Activated CD4-positive, CD25-positive, alpha-beta regulatory T cell treated with anti-CD3 and anti-CD28 coated beads, Interleukin-2, amount 50 U/mL, for 72 hours (primary cell): ENCODE results near the gene CNTNAP3B.
"Not testable (repeated sequence)": the region's sequence is repeated elsewhere in the genome, so short reads cannot be mapped to it uniquely, and the experiment has no call there.

ENCODE experiments used
- DNase-seq: peaks from one replicate; pipeline ENCODE4 v3.0.0; 2021

The CNTNAP3B gene

GRCh38 chr9:41974906-41975305, 154.3 kb downstream of the CNTNAP3B start:
- DNase-seq, result not testable (repeated sequence)

- not testable (repeated sequence) for DNase-seq
Observed at GRCh38 chr9:41953007-41953406, 176.2 kb downstream of the CNTNAP3B start.

- not testable (repeated sequence) for DNase-seq
Observed at GRCh38 chr9:41941738-41942137, 187.5 kb downstream of the CNTNAP3B start.

GRCh38 chr9:41938143-41938542, 191.1 kb downstream of the CNTNAP3B start:
- DNase-seq, result not testable (repeated sequence)

GRCh38 chr9:41935727-41936126, 193.5 kb downstream of the CNTNAP3B start:
- DNase-seq, result not testable (repeated sequence)

- DNase-seq, result not testable (repeated sequence)
Observed at GRCh38 chr9:41929172-41929571, 200.1 kb downstream of the CNTNAP3B start.

- DNase-seq, result not testable (repeated sequence)
Observed at GRCh38 chr9:41917374-41917773, 211.9 kb downstream of the CNTNAP3B start.

- DNase-seq, result not testable (repeated sequence)
Observed at GRCh38 chr9:41905488-41905887, 223.7 kb downstream of the CNTNAP3B start.

GRCh38 chr9:41902762-41903161, 226.5 kb downstream of the CNTNAP3B start:
- not testable (repeated sequence) for DNase-seq

- DNase-seq, result not testable (repeated sequence)
Observed at GRCh38 chr9:41898720-41899343, 230.4 kb downstream of the CNTNAP3B start.

GRCh38 chr9:41874557-41874956, 254.7 kb downstream of the CNTNAP3B start:
- not testable (repeated sequence) for DNase-seq

GRCh38 chr9:41855422-41855821, 273.8 kb downstream of the CNTNAP3B start:
- DNase-seq, result not testable (repeated sequence)

GRCh38 chr9:41851848-41852740, 277.1 kb downstream of the CNTNAP3B start:
- not testable (repeated sequence) for DNase-seq

GRCh38 chr9:41847829-41848228, 281.4 kb downstream of the CNTNAP3B start:
- not testable (repeated sequence) for DNase-seq
